DMS79 treated with DMSO at 0.1 percent for 48 hours (cell line): ENCODE data around the gene OR6V1.

ENCODE experiments used
- DNase-seq: peaks from one replicate; lab custom pipeline; 2025; lab: John Stamatoyannopoulos, UW

The OR6V1 gene

GRCh38 chr7:143052041-143052440 is at the start of gene OR6V1:
TSS of gene OR6V1 (plus strand) at chr7:143052341. CDS start at chr7:143052341, 0 bp downstream.
- no peak for DNase-seq

- DNase-seq: no peak
Measured at GRCh38 chr7:143002898-143003297, 49.2 kb upstream of the OR6V1 start.

- peak; percentile 41 for DNase-seq
Measured at GRCh38 chr7:143003393-143004051, 48.6 kb upstream of the OR6V1 start.

- no peak for DNase-seq
Measured at GRCh38 chr7:143005632-143006260, 46.4 kb upstream of the OR6V1 start.

GRCh38 chr7:143008007-143008901 is 43.9 kb upstream of the OR6V1 start:
- peak; percentile 40 for DNase-seq

- DNase-seq: no peak
Measured at GRCh38 chr7:143012001-143012400, 40.1 kb upstream of the OR6V1 start.

- no peak for DNase-seq
Measured at GRCh38 chr7:143012409-143012808, 39.7 kb upstream of the OR6V1 start.

- DNase-seq: no peak
Measured at GRCh38 chr7:143013473-143013872, 38.7 kb upstream of the OR6V1 start.

GRCh38 chr7:143013893-143014292 is 38.2 kb upstream of the OR6V1 start:
- no peak for DNase-seq

GRCh38 chr7:143015084-143015483 is 37.1 kb upstream of the OR6V1 start:
- no peak for DNase-seq

GRCh38 chr7:143015926-143016490 is 36.1 kb upstream of the OR6V1 start:
- no peak for DNase-seq

GRCh38 chr7:143016996-143017395 is 35.1 kb upstream of the OR6V1 start:
- DNase-seq: no peak

GRCh38 chr7:143018931-143019330 is 33.2 kb upstream of the OR6V1 start:
- DNase-seq: no peak

GRCh38 chr7:143023047-143023446 is 29.1 kb upstream of the OR6V1 start:
- no peak for DNase-seq

- no peak for DNase-seq
Measured at GRCh38 chr7:143025371-143025770, 26.8 kb upstream of the OR6V1 start.

GRCh38 chr7:143027032-143027431 is 25.1 kb upstream of the OR6V1 start, which contains the start of gene OR9A2:
TSS of gene OR9A2 (minus strand) at chr7:143027132. CDS start at chr7:143027132, 0 bp downstream.
- DNase-seq: no peak

GRCh38 chr7:143027683-143028082 is 24.5 kb upstream of the OR6V1 start:
- no peak for DNase-seq

- no peak for DNase-seq
Measured at GRCh38 chr7:143038635-143039034, 13.5 kb upstream of the OR6V1 start.

- no peak for DNase-seq
Measured at GRCh38 chr7:143040209-143040715, 11.9 kb upstream of the OR6V1 start.

- no peak for DNase-seq
Measured at GRCh38 chr7:143041346-143041745, 10.8 kb upstream of the OR6V1 start.

GRCh38 chr7:143042159-143042789 is 9.9 kb upstream of the OR6V1 start:
- no peak for DNase-seq
